ENCODE results near the gene GPR107. TPM values are rescaled to one million over a fixed set of nuclear protein-coding genes. Genes with fewer than 3 reads are reported as not detected.
A peak's percentile ranks its signal among the peaks of the same experiment; 100 is the strongest.

Gene GPR107
- polyA plus RNA-seq, 3 donors = 6.0 to 22.6 (median 6.0) TPM

- peaks cover 3% of the 10 kb centered on the region for H3K4me1 Mint-ChIP-seq
- Histone ChIP-seq H3K4me2 (replicated peaks; ENCODE audit: extremely low read depth, low read length, poor library complexity, severe bottlenecking) (peak overlapping the region; percentile 50), H2AFZ (ENCODE audit: insufficient read depth, low read depth, low read length, poor library complexity, severe bottlenecking) (no peak overlapping the region), H3K27ac (ENCODE audit: low read depth in 1 of 2, low read length in 2 of 2) (no peak overlapping the region), H4K20me1 (ENCODE audit: insufficient read depth, low read length) (no peaks in the 10 kb centered on the region), H3K4me3 (replicated peaks in 1 of 3; ENCODE audit: low read depth in 2 of 3, low read length in 3 of 3) (no peak overlapping the region), H3K9ac (ENCODE audit: insufficient read depth, low read length, poor library complexity, severe bottlenecking) (no peak overlapping the region), H3K27me3 (ENCODE audit: control insufficient read depth in 2 of 2, insufficient read depth in 2 of 2, low read length in 2 of 2) (peaks cover 15 to 36% of the 10 kb centered on the region in 2 donors), H3K9me3 (replicated peaks in 1 of 2; ENCODE audit: control insufficient read depth in 1 of 2, insufficient read depth in 1 of 2, low read length in 2 of 2) (no peaks in the 10 kb centered on the region), H3K79me2 (ENCODE audit: insufficient read depth, low read length) (no peaks in the 10 kb centered on the region), H3K36me3 (replicated peaks in 1 of 2; ENCODE audit: control insufficient read depth in 1 of 2, insufficient read depth in 2 of 2, low read length in 2 of 2) (no peaks in the 10 kb centered on the region), H3K4me1 (ENCODE audit: control insufficient read depth in 1 of 2, insufficient read depth in 2 of 2, low read length in 2 of 2) (peaks cover 0 to 4% of the 10 kb centered on the region in 2 donors)
- intact Hi-C loops (cut with micrococcal nuclease) = no loop called here
- peaks cover 0 to 15% (median 2%) of the 10 kb centered on the region in 7 donors for H3K9me3 Mint-ChIP-seq
- H3K27ac Mint-ChIP-seq = peak overlapping the region in 1 of 7 donors; percentile 63
- H3K4me3 Mint-ChIP-seq = peak overlapping the region; percentile 20 to 64
- H3K27me3 Mint-ChIP-seq (ENCODE audit: low read depth in 3 of 3) = peaks cover 43 to 64% (median 49%) of the 10 kb centered on the region in 3 donors
- H3K36me3 Mint-ChIP-seq = peaks cover 0 to 3% of the 10 kb centered on the region in 2 donors
- DNase-seq = no peak
- no peak for TF ChIP-seq CTCF (IDR thresholded peaks at IDR 0.05)
- 48% methylated on average over 27 of the region's 45 CpGs for WGBS (ENCODE audit: insufficient coverage)
Measured at GRCh38 chr9:130171226-130172148, 117.8 kb downstream of the GPR107 start.

- peaks cover 43 to 60% (median 49%) of the 10 kb centered on the region in 3 donors for H3K27me3 Mint-ChIP-seq (ENCODE audit: low read depth in 3 of 3)
- under 1% methylated on average over 69 of the region's 101 CpGs for WGBS (ENCODE audit: insufficient coverage)
- H3K27me3 ChIP-seq (ENCODE audit: control insufficient read depth in 2 of 2, insufficient read depth in 2 of 2, low read length in 2 of 2) = peaks cover 15 to 36% of the 10 kb centered on the region in 2 donors
- peaks cover 0 to 15% (median 2%) of the 10 kb centered on the region in 7 donors for H3K9me3 Mint-ChIP-seq
- H3K4me3 ChIP-seq (replicated peaks in 1 of 3; ENCODE audit: low read depth in 2 of 3, low read length in 3 of 3) = no peak within 1 kb of the TSS
- no peak within 1 kb of the TSS for H3K9ac ChIP-seq (ENCODE audit: insufficient read depth, low read length, poor library complexity, severe bottlenecking)
- H3K9me3 ChIP-seq (replicated peaks in 1 of 2; ENCODE audit: control insufficient read depth in 1 of 2, insufficient read depth in 1 of 2, low read length in 2 of 2) = no peaks in the 10 kb centered on the region
- no peaks in the 10 kb centered on the region for H3K79me2 ChIP-seq (ENCODE audit: insufficient read depth, low read length)
- H4K20me1 ChIP-seq (ENCODE audit: insufficient read depth, low read length) = no peaks in the 10 kb centered on the region
- no peaks in the 10 kb centered on the region for H3K36me3 ChIP-seq (replicated peaks in 1 of 2; ENCODE audit: control insufficient read depth in 1 of 2, insufficient read depth in 2 of 2, low read length in 2 of 2)
- peak in 1 of 3 donors; percentile 8 for DNase-seq
- H3K4me2 ChIP-seq (replicated peaks; ENCODE audit: extremely low read depth, low read length, poor library complexity, severe bottlenecking) = peak within 1 kb of the TSS; percentile 50
- peak within 1 kb of the TSS; percentile 43 to 82 for H3K4me3 Mint-ChIP-seq
- H2AFZ ChIP-seq (ENCODE audit: insufficient read depth, low read depth, low read length, poor library complexity, severe bottlenecking) = no peak within 1 kb of the TSS
- H3K27ac ChIP-seq (ENCODE audit: low read depth in 1 of 2, low read length in 2 of 2) = no peak within 1 kb of the TSS
- no peak for TF ChIP-seq CTCF (IDR thresholded peaks at IDR 0.05)
- H3K4me1 ChIP-seq (ENCODE audit: control insufficient read depth in 1 of 2, insufficient read depth in 2 of 2, low read length in 2 of 2) = peaks cover 0 to 4% of the 10 kb centered on the region in 2 donors
- H3K36me3 Mint-ChIP-seq = peaks cover 0 to 3% of the 10 kb centered on the region in 2 donors
- H3K27ac Mint-ChIP-seq = peak within 1 kb of the TSS in 1 of 7 donors; percentile 63
- intact Hi-C loops (cut with micrococcal nuclease) = no loop called here
- peaks cover 3% of the 10 kb centered on the region for H3K4me1 Mint-ChIP-seq
Measured at GRCh38 chr9:130172161-130172857, 118.6 kb downstream of the GPR107 start, which contains the start of gene NCS1. TSS of gene NCS1 (plus strand) at chr9:130172404. CDS start at chr9:130172664, 260 bp downstream.
